Prostate gland (tissue), 2 donors: Measurements from ENCODE around the gene SLC25A3. TPM values are rescaled to one million over a fixed set of nuclear protein-coding genes. Genes with fewer than 3 reads are reported as not detected.
A peak's percentile ranks its signal among the peaks of the same experiment; 100 is the strongest.

Experiments
- DNase-seq: peaks from one replicate; pipeline ENCODE4 v3.0.0-alpha.2; 2019; ENCODE audit warnings: low spot score
- H3K27ac ChIP-seq, 2 donors: fragments of 200-600 bp; sonication (generic); 2 replicates each; pipeline ENCODE4 v1.5.1; 2017 to 2019
- H3K27me3 ChIP-seq: fragments of 200-600 bp; sonication (generic); replicated peaks from 2 replicates; pipeline ENCODE4 v1.5.1; 2019; ENCODE audit not compliant: insufficient read depth
- H3K36me3 ChIP-seq, 2 donors: fragments of 200-600 bp; sonication (generic); 1 replicate in 1 of 2; 2 replicates in 1 of 2; pipeline versions ENCODE4 v1.5.1 to v1.8.1; 2017 to 2019
- H3K4me1 ChIP-seq: fragments of 200-600 bp; sonication (generic); replicated peaks from 2 replicates; pipeline ENCODE4 v1.5.1; 2019
- H3K4me3 ChIP-seq, 2 donors: fragments of 200-600 bp; sonication (generic); 2 replicates each; pipeline ENCODE4 v1.5.1; 2017 to 2019
- H3K9me3 ChIP-seq: fragments of 200-600 bp; sonication (generic); 2 replicates; pipeline ENCODE4 v1.5.1; 2017
- POLR2A ChIP-seq: fragments of 450-650 bp; IDR thresholded peaks from one replicate; pipeline ENCODE4 v1.6.1; 2016; ENCODE audit warnings: antibody characterized with exemption, mild to moderate bottlenecking
- POLR2AphosphoS5 ChIP-seq: sonication (generic); formaldehyde crosslinking; IDR thresholded peaks from one replicate; pipeline ENCODE4 v1.6.1; 2017; ENCODE audit warnings: antibody characterized with exemption
- WGBS: methylation state at CpG from one replicate; pipeline ENCODE4 v1.1.5; 2018; 5-methylcytosine and 5-hydroxymethylcytosine counted together
- intact Hi-C: fragments of 100-400 bp; cut with DNase I; formaldehyde crosslinking; loops from one replicate; pipeline ENCODE4 v1.14.2; 2022
- total RNA-seq, 2 donors: library from RNA; depleted of rRNA; stranded (reverse); fragments of >200 nt; gene quantifications; one replicate each; pipeline ENCODE4 v1.1.0, GENCODE V29; 2016
- TF ChIP-seq, protein P1 (sequence below), 4 experiments: fragments of 200-600 bp in 2 of 4; fragments of 450-650 bp in 2 of 4; sonication (generic) in 2 of 4; IDR thresholded peaks; 1 replicate in 3 of 4; 2 replicates in 1 of 4; pipeline ENCODE4 v1.5.1; 2016 to 2019; ENCODE audit warnings: antibody characterized with exemption in 4 of 4, mild to moderate bottlenecking in 2 of 4, moderate library complexity in 2 of 4

The SLC25A3 gene
- total RNA-seq: 100 to 1,000 TPM; 376 to 489 TPM

DNA sequence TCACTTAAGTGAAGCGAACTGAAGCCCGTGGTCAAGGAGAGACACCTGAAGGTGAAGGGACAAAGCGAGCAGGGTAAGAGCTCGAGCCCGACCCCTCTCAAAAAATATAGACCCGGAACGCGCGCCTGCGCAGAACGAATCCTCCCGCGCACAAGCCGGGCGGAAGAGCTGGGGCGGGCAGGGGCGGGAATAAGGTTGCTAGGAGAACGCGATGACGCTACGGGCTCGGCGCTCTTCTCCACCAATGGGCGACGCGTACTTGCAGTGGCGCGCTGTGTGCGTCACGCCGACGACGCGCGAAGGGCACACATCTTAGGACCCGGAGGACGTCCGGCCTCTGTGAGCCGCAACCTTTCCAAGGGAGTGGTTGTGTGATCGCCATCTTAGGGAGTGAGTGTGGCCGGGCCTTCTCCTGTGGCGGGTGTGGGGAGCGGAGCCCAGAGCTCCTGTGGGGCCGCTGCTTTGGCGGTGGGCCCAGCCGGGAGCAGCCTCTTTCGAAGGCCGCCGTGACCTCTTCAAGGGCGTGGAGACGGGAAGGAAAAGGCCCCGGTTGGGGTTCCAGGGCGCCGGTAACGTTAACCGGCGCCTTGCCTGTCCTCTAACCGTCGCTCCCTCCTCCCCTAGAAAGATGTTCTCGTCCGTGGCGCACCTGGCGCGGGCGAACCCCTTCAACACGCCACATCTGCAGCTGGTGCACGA lies at the start of gene SLC25A3:
Gene SLC25A3 (plus strand): TSS at position 336 of the 699 bp plus-strand sequence. CDS start 293 bp downstream, at position 629.
- intact Hi-C loops: loop anchor here (2.0 to 10.0 kb wide), 2 partner anchors 51 to 99 kb away; partner anchors contain the start of genes APAF1 and IKBIP

DNA sequence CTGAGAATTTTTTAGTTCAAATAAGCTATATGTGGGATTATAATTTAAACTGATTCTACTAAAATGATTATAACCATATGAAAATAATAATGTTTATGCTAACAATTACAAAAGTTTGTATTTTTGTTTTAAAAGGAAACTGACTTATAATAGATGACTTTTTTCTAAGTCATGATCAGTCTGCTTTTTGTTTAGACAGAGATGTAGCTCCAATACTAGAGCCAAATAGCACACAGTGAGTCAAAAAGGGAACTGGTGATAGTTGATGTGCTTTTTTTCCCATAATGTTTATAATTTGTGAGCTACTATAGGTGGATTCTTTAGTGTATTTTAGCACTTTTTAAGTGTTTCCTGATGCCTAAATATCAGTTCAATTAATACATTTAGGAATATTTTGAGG lies 49.8 kb upstream of the SLC25A3 start:
- Histone ChIP-seq H3K4me3 (no peak overlapping the region), H3K4me1 (no peaks in the 10 kb centered on the region), H3K27me3 (no peaks in the 10 kb centered on the region), H3K27ac (no peak overlapping the region), H3K9me3 (no peaks in the 10 kb centered on the region), H3K36me3 (no peaks in the 10 kb centered on the region)
- DNase-seq: no peak
- intact Hi-C loops: no loop called here
- TF ChIP-seq, protein P1, sequence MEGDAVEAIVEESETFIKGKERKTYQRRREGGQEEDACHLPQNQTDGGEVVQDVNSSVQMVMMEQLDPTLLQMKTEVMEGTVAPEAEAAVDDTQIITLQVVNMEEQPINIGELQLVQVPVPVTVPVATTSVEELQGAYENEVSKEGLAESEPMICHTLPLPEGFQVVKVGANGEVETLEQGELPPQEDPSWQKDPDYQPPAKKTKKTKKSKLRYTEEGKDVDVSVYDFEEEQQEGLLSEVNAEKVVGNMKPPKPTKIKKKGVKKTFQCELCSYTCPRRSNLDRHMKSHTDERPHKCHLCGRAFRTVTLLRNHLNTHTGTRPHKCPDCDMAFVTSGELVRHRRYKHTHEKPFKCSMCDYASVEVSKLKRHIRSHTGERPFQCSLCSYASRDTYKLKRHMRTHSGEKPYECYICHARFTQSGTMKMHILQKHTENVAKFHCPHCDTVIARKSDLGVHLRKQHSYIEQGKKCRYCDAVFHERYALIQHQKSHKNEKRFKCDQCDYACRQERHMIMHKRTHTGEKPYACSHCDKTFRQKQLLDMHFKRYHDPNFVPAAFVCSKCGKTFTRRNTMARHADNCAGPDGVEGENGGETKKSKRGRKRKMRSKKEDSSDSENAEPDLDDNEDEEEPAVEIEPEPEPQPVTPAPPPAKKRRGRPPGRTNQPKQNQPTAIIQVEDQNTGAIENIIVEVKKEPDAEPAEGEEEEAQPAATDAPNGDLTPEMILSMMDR (IDR thresholded peaks at IDR 0.05): no peak
- TF ChIP-seq POLR2AphosphoS5 (no peak), POLR2A (no peak)

More for the DNA sequence above, at the start of gene SLC25A3:
- Histone ChIP-seq H3K27ac (peak within 1 kb of the TSS; percentile 95 to 97), H3K36me3 (no peaks in the 10 kb centered on the region), H3K9me3 (no peaks in the 10 kb centered on the region), H3K4me1 (no peaks in the 10 kb centered on the region), H3K27me3 (no peaks in the 10 kb centered on the region), H3K4me3 (peak within 1 kb of the TSS; percentile 90 to 98)
- TF ChIP-seq POLR2A (peak; percentile 94), POLR2AphosphoS5 (peak; percentile 97)
- TF ChIP-seq, protein P1 (IDR thresholded peaks at IDR 0.05): no peak
- under 1% methylated on average over 66 of the region's 67 CpGs for WGBS
- peak; percentile 97 for DNase-seq

DNA sequence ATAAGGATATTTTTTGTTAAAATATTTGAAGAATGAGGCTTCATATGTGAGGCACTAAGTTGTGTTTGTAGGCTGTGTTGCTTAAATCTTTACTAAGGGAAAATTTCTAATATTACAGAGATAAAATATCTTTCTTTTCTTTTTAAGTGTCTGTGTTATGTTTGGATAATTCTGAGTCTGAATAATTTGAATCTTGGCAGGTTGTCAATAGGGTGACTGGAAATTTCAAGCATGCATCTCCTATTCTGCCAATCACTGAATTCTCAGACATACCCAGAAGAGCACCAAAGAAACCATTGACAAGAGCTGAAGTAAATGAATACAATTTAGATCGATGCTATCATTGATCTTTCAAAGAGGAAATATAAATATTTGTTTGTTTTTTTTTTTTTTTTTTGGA lies 48.7 kb upstream of the SLC25A3 start:
- no peak overlapping the region for H3K4me3 ChIP-seq
- no peaks in the 10 kb centered on the region for H3K4me1 ChIP-seq
- H3K27me3 ChIP-seq: no peaks in the 10 kb centered on the region
- intact Hi-C loops: no loop called here
- no peaks in the 10 kb centered on the region for H3K36me3 ChIP-seq
- H3K9me3 ChIP-seq: no peaks in the 10 kb centered on the region
- 95% methylated on average over 1 of the region's 1 CpG for WGBS
- TF ChIP-seq POLR2A (no peak), POLR2AphosphoS5 (no peak)
- TF ChIP-seq, protein P1 (IDR thresholded peaks at IDR 0.05): no peak
- no peak for DNase-seq
- no peak overlapping the region for H3K27ac ChIP-seq

DNA sequence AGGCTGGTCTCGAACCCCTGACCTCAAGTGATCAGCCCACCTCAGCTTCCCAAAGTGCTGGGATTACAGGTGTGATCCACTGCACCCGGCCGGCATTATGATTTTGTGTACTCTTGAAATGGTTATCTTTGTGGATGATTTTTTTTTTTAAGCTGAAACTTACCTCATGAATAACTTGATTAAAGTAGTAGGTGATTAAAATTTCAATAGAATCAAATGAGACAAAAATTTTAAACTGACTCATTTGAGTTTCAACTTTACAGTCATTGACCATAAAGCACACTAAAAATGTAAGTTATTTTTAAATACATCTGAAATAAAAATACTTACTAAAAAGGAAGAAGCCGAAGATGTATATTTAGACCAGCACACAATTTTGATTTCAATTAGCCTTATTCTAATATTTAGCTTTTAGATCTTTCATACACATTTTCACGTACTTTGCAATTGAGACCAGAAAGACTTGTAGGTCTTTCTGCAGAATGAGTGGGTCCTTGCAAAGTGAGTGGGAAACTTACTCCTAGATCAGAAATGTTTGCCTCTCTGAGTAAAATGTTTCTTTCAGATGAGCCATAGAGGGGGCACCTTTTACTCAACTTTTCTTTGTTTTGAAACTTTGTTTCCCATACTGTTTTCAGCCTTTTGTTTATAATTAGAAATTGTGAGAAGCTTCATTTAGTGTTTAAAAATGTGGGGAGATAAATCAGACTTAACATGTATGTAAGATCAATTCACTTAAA lies 43.9 kb upstream of the SLC25A3 start:
- WGBS: 82% methylated on average over 5 of the region's 5 CpGs
- TF ChIP-seq, protein P1 (IDR thresholded peaks at IDR 0.05): no peak
- TF ChIP-seq POLR2A (no peak), POLR2AphosphoS5 (no peak)

More for the DNA sequence above, 43.9 kb upstream of the SLC25A3 start:
- intact Hi-C loops: no loop called here
- DNase-seq: no peak
- Histone ChIP-seq H3K4me1 (no peaks in the 10 kb centered on the region), H3K27me3 (no peaks in the 10 kb centered on the region), H3K4me3 (no peak overlapping the region), H3K9me3 (no peaks in the 10 kb centered on the region), H3K36me3 (no peaks in the 10 kb centered on the region), H3K27ac (no peak overlapping the region)
